Measurements from ENCODE around the gene DNAH17. TPM values are rescaled to one million over a fixed set of nuclear protein-coding genes. Genes with fewer than 3 reads are reported as not detected.

Gene DNAH17
- total and polyA plus RNA-seq, 2 of the 13 experiments (the other 11 are each of a cell fraction or from before 2014, with no cell fraction given): 0.86 to 1.6 TPM

- Histone ChIP-seq H3K4me3 (replicated peaks in 1 of 3; ENCODE audit: insufficient read depth in 1 of 3, low read depth in 2 of 3, low read length in 3 of 3) (no peak overlapping the region), H4K20me1 (ENCODE audit: insufficient read depth, low read length) (no peaks in the 10 kb centered on the region), H3K36me3 (replicated peaks in 1 of 2; ENCODE audit: control insufficient read depth in 1 of 2, insufficient read depth in 2 of 2, low read length in 2 of 2) (no peaks in the 10 kb centered on the region), H3K79me2 (ENCODE audit: insufficient read depth, low read length) (no peaks in the 10 kb centered on the region), H3K9me3 (ENCODE audit: low read length) (no peaks in the 10 kb centered on the region), H3K9ac (ENCODE audit: insufficient read depth, low read depth, low read length) (no peak overlapping the region), H2AFZ (ENCODE audit: low read length) (no peak overlapping the region), H3K27me3 (ENCODE audit: control insufficient read depth in 1 of 2, insufficient read depth in 2 of 2, low read length in 2 of 2) (no peaks in the 10 kb centered on the region), H3K4me2 (ENCODE audit: low read depth, low read length) (no peak overlapping the region), H3K27ac (ENCODE audit: extremely low read length, insufficient read depth, low read length) (no peak overlapping the region), H3K4me1 (ENCODE audit: insufficient read depth, low read length) (peaks cover 34% of the 10 kb centered on the region)
- in situ Hi-C loops (cut with HindIII; ENCODE audit: extremely low pct_ligation_motif_present, low pct_unique_long_range_greater_than_20kb): no loop called here
- WGBS (ENCODE audit: low lambda C conversion rate): 66% methylated on average over 17 of the region's 19 CpGs
- CTCF ChIA-PET (ENCODE audit: low intra/inter-chr PET ratio, low total read pairs): no interaction called here
- BruUV-seq (replicated peaks): no TSS peak
- DNase-seq (ENCODE audit: low spot score) (no peak), ATAC-seq (no peak), FAIRE-seq (no peak)
- POLR2A ChIA-PET: no interaction called here
- TF ChIP-seq ZNF362 (CRISPR knock-in tag; IDR thresholded peaks at IDR 0.05; ENCODE audit: borderline replicate concordance) (no peak), ZMYM3 (CRISPR knock-in tag; IDR thresholded peaks at IDR 0.05) (0 out of 2 replicates have a peak, but pooled peaks have one; percentile 26), ZNF605 (CRISPR knock-in tag; IDR thresholded peaks at IDR 0.05) (0 out of 2 replicates have a peak, but pooled peaks have one; percentile 17)
- intact Hi-C loops (cut with micrococcal nuclease; ENCODE audit: unreplicated experiment): no loop called here
Measured at GRCh38 chr17:78532922-78533640, 44.1 kb downstream of the DNAH17 start.

- intact Hi-C loops (cut with micrococcal nuclease; ENCODE audit: unreplicated experiment) (no loop called here), in situ Hi-C loops (cut with HindIII; ENCODE audit: extremely low pct_ligation_motif_present, low pct_unique_long_range_greater_than_20kb) (no loop called here)
- Histone ChIP-seq H3K4me2 (ENCODE audit: low read depth, low read length) (no peak overlapping the region), H3K4me1 (ENCODE audit: insufficient read depth, low read length) (peaks cover 27% of the 10 kb centered on the region), H3K4me3 (replicated peaks in 1 of 3; ENCODE audit: insufficient read depth in 1 of 3, low read depth in 2 of 3, low read length in 3 of 3) (no peak overlapping the region), H3K79me2 (ENCODE audit: insufficient read depth, low read length) (no peaks in the 10 kb centered on the region), H3K9ac (ENCODE audit: insufficient read depth, low read depth, low read length) (no peak overlapping the region), H3K27me3 (ENCODE audit: control insufficient read depth in 1 of 2, insufficient read depth in 2 of 2, low read length in 2 of 2) (no peaks in the 10 kb centered on the region), H4K20me1 (ENCODE audit: insufficient read depth, low read length) (no peaks in the 10 kb centered on the region), H3K9me3 (ENCODE audit: low read length) (no peaks in the 10 kb centered on the region), H3K27ac (ENCODE audit: extremely low read length, insufficient read depth, low read length) (no peak overlapping the region), H2AFZ (ENCODE audit: low read length) (no peak overlapping the region), H3K36me3 (replicated peaks in 1 of 2; ENCODE audit: control insufficient read depth in 1 of 2, insufficient read depth in 2 of 2, low read length in 2 of 2) (no peaks in the 10 kb centered on the region)
- DNase-seq (ENCODE audit: low spot score): no peak
- ChIA-PET CTCF (ENCODE audit: low intra/inter-chr PET ratio, low total read pairs) (no interaction called here), POLR2A (no interaction called here)
- 81% methylated on average over 5 of the region's 5 CpGs for WGBS (ENCODE audit: low lambda C conversion rate)
- TF ChIP-seq MAFK (conservative IDR thresholded peaks at IDR 0.05 in 1 of 2, IDR thresholded peaks at IDR 0.05 in 1 of 2; ENCODE audit: low read length in 2 of 2): no peak
- FAIRE-seq: no peak
- BruUV-seq (replicated peaks): no TSS peak
- no peak for ATAC-seq
Measured at GRCh38 chr17:78532311-78532710, 44.9 kb downstream of the DNAH17 start.

Data from HepG2 (cell line).